A549 (cell line): ENCODE data around the gene ANKS4B. TPM values are rescaled to one million over a fixed set of nuclear protein-coding genes. Genes with fewer than 3 reads are reported as not detected.

Experiments used
- ATAC-seq, 2 experiments: fragments of 200-7000 bp in 1 of 2; fragments of >200 bp in 1 of 2; cut with Nextera tagmentation in 1 of 2; cut with Tn5 transposase in 1 of 2; 3 replicates each; pipeline versions ENCODE4 v1.8.0 to v1.9.1; 2018 to 2020; ENCODE audit warnings: mild to moderate bottlenecking in 1 of 2, moderate library complexity in 1 of 2
- CTCF ChIA-PET: fragments of 300-600 bp; sonication (Branson Sonifier 250); formaldehyde crosslinking; extraction: SDS; loops from one replicate; lab custom pipeline; 2021; ENCODE audit warnings: antibody characterized with exemption, inconsistent platforms; lab: Yijun Ruan, JAX
- POLR2A ChIA-PET: fragments of 350-600 bp; formaldehyde crosslinking; extraction: SDS; loops from one replicate; lab custom pipeline; 2021; ENCODE audit warnings: antibody characterized with exemption, inconsistent platforms; lab: Yijun Ruan, JAX
- DNase-seq, 2 experiments: peaks; one replicate each; pipeline versions ENCODE4 v3.0.0 to v3.0.0-alpha.2; 2011 to 2016; ENCODE audit warnings: low read depth in 1 of 2, low spot score in 1 of 2
- FAIRE-seq: peaks from 2 replicates; lab custom pipeline; 2011; peaks lifted over from hg19 to GRCh38; lab: Jason Lieb, UNC
- H3K27ac ChIP-seq, 2 experiments: fragments of >200 bp; sonication (Bioruptor Twin); formaldehyde crosslinking; 3 replicates each; pipeline ENCODE4 v1.5.1; 2016 to 2017
- H3K4me1 ChIP-seq: fragments of >200 bp; sonication (Bioruptor Twin); formaldehyde crosslinking; 3 replicates; pipeline ENCODE4 v1.6.1; 2016
- H3K4me2 ChIP-seq: fragments of >200 bp; sonication (Bioruptor Twin); formaldehyde crosslinking; 3 replicates; pipeline ENCODE4 v1.6.1; 2016
- H3K4me3 ChIP-seq: fragments of >200 bp; sonication (Bioruptor Twin); formaldehyde crosslinking; 3 replicates; pipeline ENCODE4 v1.5.1; 2016
- H3K9me3 ChIP-seq: fragments of >200 bp; sonication (Bioruptor Twin); formaldehyde crosslinking; 3 replicates; pipeline ENCODE4 v1.6.1; 2016
- ATOH8 ChIP-seq: fragments of 250-450 bp; sonication (Bioruptor Pico); IDR thresholded peaks from 2 replicates; pipeline ENCODE4 v1.5.0; 2020; ENCODE audit warnings: low read depth, mild to moderate bottlenecking, moderate library complexity
- CTCF ChIP-seq: fragments of >200 bp; sonication (Bioruptor Twin); formaldehyde crosslinking; IDR thresholded peaks from 3 replicates; pipeline ENCODE4 v1.5.1; 2016
- FOXS1 ChIP-seq: fragments of 250-450 bp; sonication (Bioruptor Pico); IDR thresholded peaks from 2 replicates; pipeline ENCODE4 v1.5.0; 2020; ENCODE audit warnings: mild to moderate bottlenecking, moderate library complexity
- HOXB13 ChIP-seq: fragments of 250-450 bp; sonication (Bioruptor Pico); IDR thresholded peaks from 2 replicates; pipeline ENCODE4 v1.5.0; 2020; ENCODE audit warnings: low read depth, mild to moderate bottlenecking, moderate library complexity
- JUNB ChIP-seq: fragments of >200 bp; sonication (Bioruptor Twin); formaldehyde crosslinking; IDR thresholded peaks from 2 replicates; pipeline ENCODE4 v1.6.1; 2016
- NPAS2 ChIP-seq: fragments of 250-450 bp; sonication (Bioruptor Pico); IDR thresholded peaks from 2 replicates; pipeline ENCODE4 v1.8.0; 2022; ENCODE audit warnings: mild to moderate bottlenecking, moderate library complexity, borderline replicate concordance
- PHF8 ChIP-seq: fragments of 200-600 bp; sonication (generic); IDR thresholded peaks from 2 replicates; pipeline ENCODE4 v1.6.1; 2016; ENCODE audit warnings: low read depth, mild to moderate bottlenecking, antibody characterized with exemption, moderate library complexity, borderline replicate concordance
- POLR2A ChIP-seq: IDR thresholded peaks from 2 replicates; pipeline ENCODE4 v1.6.1; 2012; ENCODE audit warnings: mild to moderate bottlenecking, low read length
- POLR2AphosphoS2 ChIP-seq: conservative IDR thresholded peaks from 2 replicates; pipeline ENCODE4 v1.6.1; 2012; ENCODE audit warnings: low read length, improper control_type of control experiment, inconsistent platforms
- REST ChIP-seq: fragments of 200-600 bp; sonication (generic); IDR thresholded peaks from 2 replicates; pipeline ENCODE4 v1.6.1; 2016; ENCODE audit warnings: antibody characterized with exemption, mild to moderate bottlenecking, moderate library complexity
- SREBF2 ChIP-seq: fragments of 450-650 bp; IDR thresholded peaks from 2 replicates; pipeline ENCODE4 v1.6.1; 2014; ENCODE audit warnings: mild to moderate bottlenecking, moderate library complexity
- WGBS: methylation state at CpG from one replicate; pipeline ENCODE4 v1.1.6; 2017; ENCODE audit errors: missing lambda C conversion rate; 5-methylcytosine and 5-hydroxymethylcytosine counted together
- polyA plus RNA-seq, 4 experiments: library from polyadenylated mRNA; depleted of rRNA in 3 of 4; stranded (reverse); fragments of >200 nt; fragmentation: RNase III in 1 of 4; extraction: RNeasy Plus Mini Kit Qiagen cat#74134 plus additional on column Dnase treatment in 1 of 4; gene quantifications; 2 replicates in 3 of 4; 3 replicates in 1 of 4; pipeline ENCODE4 v1.2.3, GENCODE V29; 2011 to 2017
- TF ChIP-seq, protein P1 (sequence below): fragments of 250-450 bp; sonication (Bioruptor Pico); IDR thresholded peaks from 2 replicates; pipeline ENCODE4 v1.5.0; 2021; ENCODE audit warnings: mild to moderate bottlenecking, moderate library complexity, borderline replicate concordance
- TF ChIP-seq, protein P2 (sequence below): IDR thresholded peaks from 2 replicates; pipeline ENCODE4 v1.6.1; 2012; ENCODE audit warnings: low read depth, borderline replicate concordance
- TF ChIP-seq, protein P3 (sequence below): IDR thresholded peaks from 2 replicates; pipeline ENCODE4 v1.6.1; 2012

ANKS4B gene
- polyA plus RNA-seq, 2 of the 4 experiments (the other 2 are of a cell fraction), result 0.27 to 1.8 TPM

DNA sequence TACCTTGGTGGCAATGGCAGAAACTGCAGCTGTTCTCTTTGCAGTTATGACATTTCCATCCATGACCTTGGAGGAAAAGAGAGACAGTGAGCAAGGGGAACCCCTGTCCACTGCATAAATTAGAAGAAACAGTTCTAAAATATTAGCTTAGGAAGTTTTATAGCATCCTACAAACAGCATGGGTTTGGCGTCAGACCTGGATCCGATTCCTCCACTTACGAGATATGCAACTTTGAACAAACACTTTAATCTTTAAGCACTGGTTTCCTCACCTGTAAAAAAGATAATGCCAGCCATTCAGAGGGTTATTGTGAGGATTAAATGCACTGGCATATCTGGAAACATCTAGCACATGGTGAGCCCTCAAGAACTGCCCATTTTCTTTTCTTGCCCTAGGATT is 42.0 kb downstream of the ANKS4B start:
- H3K27ac ChIP-seq, result no peak overlapping the region
- 93% methylated on average over 3 of the region's 3 CpGs for WGBS
- no peak for TF ChIP-seq SREBF2
- no peak for TF ChIP-seq FOXS1
- TF ChIP-seq ATOH8, result no peak
- CTCF ChIA-PET, result interaction anchor here (0.7 to 10.8 kb wide), 8 partner anchors 9 to 1045 kb away, joined by 3 to 160 read pairs (median 6); no protein-coding TSS in a partner anchor
- ATAC-seq (no peak), DNase-seq (no peak), FAIRE-seq (no peak)
- no peaks in the 10 kb centered on the region for H3K4me1 ChIP-seq
- no peak overlapping the region for H3K4me3 ChIP-seq
- H3K9me3 ChIP-seq, result no peaks in the 10 kb centered on the region
- no peak overlapping the region for H3K4me2 ChIP-seq
- POLR2A ChIA-PET, result interaction anchor here (1.2 kb wide), 1 partner anchor 87 kb away, joined by 3 read pairs; no protein-coding TSS in a partner anchor

GRCh38 chr16:21276090-21276489 is 42.6 kb downstream of the ANKS4B start:
- ChIA-PET CTCF (interaction anchor here (0.7 to 10.8 kb wide), 10 partner anchors 9 to 1045 kb away, joined by 3 to 160 read pairs (median 8); no protein-coding TSS in a partner anchor), POLR2A (interaction anchor here (1.2 kb wide), 1 partner anchor 87 kb away, joined by 3 read pairs; no protein-coding TSS in a partner anchor)
- no peak overlapping the region for H3K4me2 ChIP-seq
- no peak for ATAC-seq
- H3K4me3 ChIP-seq, result no peak overlapping the region
- TF ChIP-seq, protein P1, sequence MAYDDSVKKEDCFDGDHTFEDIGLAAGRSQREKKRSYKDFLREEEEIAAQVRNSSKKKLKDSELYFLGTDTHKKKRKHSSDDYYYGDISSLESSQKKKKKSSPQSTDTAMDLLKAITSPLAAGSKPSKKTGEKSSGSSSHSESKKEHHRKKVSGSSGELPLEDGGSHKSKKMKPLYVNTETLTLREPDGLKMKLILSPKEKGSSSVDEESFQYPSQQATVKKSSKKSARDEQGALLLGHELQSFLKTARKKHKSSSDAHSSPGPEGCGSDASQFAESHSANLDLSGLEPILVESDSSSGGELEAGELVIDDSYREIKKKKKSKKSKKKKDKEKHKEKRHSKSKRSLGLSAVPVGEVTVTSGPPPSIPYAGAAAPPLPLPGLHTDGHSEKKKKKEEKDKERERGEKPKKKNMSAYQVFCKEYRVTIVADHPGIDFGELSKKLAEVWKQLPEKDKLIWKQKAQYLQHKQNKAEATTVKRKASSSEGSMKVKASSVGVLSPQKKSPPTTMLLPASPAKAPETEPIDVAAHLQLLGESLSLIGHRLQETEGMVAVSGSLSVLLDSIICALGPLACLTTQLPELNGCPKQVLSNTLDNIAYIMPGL (CRISPR knock-in tag), result no peak
- TF ChIP-seq NPAS2 (CRISPR knock-in tag) (no peak), JUNB (no peak)
- TF ChIP-seq, protein P2, sequence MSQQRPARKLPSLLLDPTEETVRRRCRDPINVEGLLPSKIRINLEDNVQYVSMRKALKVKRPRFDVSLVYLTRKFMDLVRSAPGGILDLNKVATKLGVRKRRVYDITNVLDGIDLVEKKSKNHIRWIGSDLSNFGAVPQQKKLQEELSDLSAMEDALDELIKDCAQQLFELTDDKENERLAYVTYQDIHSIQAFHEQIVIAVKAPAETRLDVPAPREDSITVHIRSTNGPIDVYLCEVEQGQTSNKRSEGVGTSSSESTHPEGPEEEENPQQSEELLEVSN, result no peak
- no peak for DNase-seq
- H3K9me3 ChIP-seq, result no peaks in the 10 kb centered on the region
- 80% methylated on average over 9 of the region's 9 CpGs for WGBS
- no peaks in the 10 kb centered on the region for H3K4me1 ChIP-seq
- FAIRE-seq, result no peak
- H3K27ac ChIP-seq, result no peak overlapping the region

GRCh38 chr16:21277045-21277926 is 43.8 kb downstream of the ANKS4B start:
- Histone ChIP-seq H3K4me1 (no peaks in the 10 kb centered on the region), H3K4me3 (peak overlapping the region; percentile 54), H3K4me2 (peak overlapping the region; percentile 97), H3K27ac (peak overlapping the region in 1 of 2 experiments; percentile 76; a peak in 3 of 6 replicates), H3K9me3 (no peaks in the 10 kb centered on the region)
- TF ChIP-seq POLR2A (no peak), PHF8 (no peak), REST (no peak), POLR2AphosphoS2 (no peak), HOXB13 (CRISPR knock-in tag) (no peak), CTCF (no peak)
- TF ChIP-seq, protein P3, sequence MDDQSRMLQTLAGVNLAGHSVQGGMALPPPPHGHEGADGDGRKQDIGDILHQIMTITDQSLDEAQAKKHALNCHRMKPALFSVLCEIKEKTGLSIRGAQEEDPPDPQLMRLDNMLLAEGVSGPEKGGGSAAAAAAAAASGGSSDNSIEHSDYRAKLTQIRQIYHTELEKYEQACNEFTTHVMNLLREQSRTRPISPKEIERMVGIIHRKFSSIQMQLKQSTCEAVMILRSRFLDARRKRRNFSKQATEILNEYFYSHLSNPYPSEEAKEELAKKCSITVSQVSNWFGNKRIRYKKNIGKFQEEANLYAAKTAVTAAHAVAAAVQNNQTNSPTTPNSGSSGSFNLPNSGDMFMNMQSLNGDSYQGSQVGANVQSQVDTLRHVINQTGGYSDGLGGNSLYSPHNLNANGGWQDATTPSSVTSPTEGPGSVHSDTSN, result no peak
- DNase-seq, result no peak
- 65% methylated on average over 16 of the region's 17 CpGs for WGBS
- ATAC-seq, result peak; percentile 20 to 32; a peak in 5 of 6 replicates
- CTCF ChIA-PET, result interaction anchor here (0.8 to 10.8 kb wide), 28 partner anchors 8 to 1038 kb away, joined by 3 to 160 read pairs (median 5); partner anchors contain the start of gene LDAF1
- no peak for FAIRE-seq
- POLR2A ChIA-PET, result no interaction called here
